H9 (cell line): Measurements from ENCODE around the gene PLCB1. TPM values are rescaled to one million over a fixed set of nuclear protein-coding genes. Genes with fewer than 3 reads are reported as not detected.
A peak's percentile ranks its signal among the peaks of the same experiment; 100 is the strongest.

Experiments used
- DNase-seq: peaks from one replicate; pipeline ENCODE4 v3.0.0-alpha.2; 2017
- H2AFZ ChIP-seq: one replicate; pipeline ENCODE4 v1.6.1; 2013; ENCODE audit warnings: mild to moderate bottlenecking, low read length, control low read depth, moderate library complexity
- H2AK5ac ChIP-seq: 2 replicates; pipeline ENCODE4 v1.6.1; 2013; ENCODE audit warnings: low read length, control low read depth, mixed read lengths; ENCODE audit not compliant: insufficient read length
- H2BK120ac ChIP-seq: one replicate; pipeline ENCODE4 v1.6.1; 2013; ENCODE audit warnings: low read depth, mild to moderate bottlenecking, low read length, control low read depth, inconsistent platforms; ENCODE audit not compliant: poor library complexity, severe bottlenecking
- H2BK12ac ChIP-seq: 2 replicates; pipeline ENCODE4 v1.6.1; 2013; ENCODE audit warnings: low read length, control low read depth, mixed read lengths, low read depth; ENCODE audit not compliant: insufficient read length
- H2BK15ac ChIP-seq: 2 replicates; pipeline ENCODE4 v1.6.1; 2013; ENCODE audit warnings: low read depth, low read length, control low read depth
- H2BK20ac ChIP-seq: one replicate; pipeline ENCODE4 v1.6.1; 2013; ENCODE audit warnings: low read depth, mild to moderate bottlenecking, low read length, control low read depth, inconsistent platforms; ENCODE audit not compliant: poor library complexity, severe bottlenecking
- H2BK5ac ChIP-seq: 2 replicates; pipeline ENCODE4 v1.6.1; 2013; ENCODE audit warnings: low read length, control low read depth, mixed read lengths; ENCODE audit not compliant: insufficient read length
- H3K14ac ChIP-seq: 2 replicates; pipeline ENCODE4 v1.6.1; 2013; ENCODE audit warnings: low read length, control low read depth; ENCODE audit not compliant: insufficient read depth
- H3K18ac ChIP-seq: 2 replicates; pipeline ENCODE4 v1.6.1; 2013; ENCODE audit warnings: low read depth, mild to moderate bottlenecking, mixed read lengths, low read length, control low read depth; ENCODE audit not compliant: insufficient read length
- H3K23ac ChIP-seq: 2 replicates; pipeline ENCODE4 v1.6.1; 2013; ENCODE audit warnings: low read length, control low read depth, mixed read lengths, low read depth; ENCODE audit not compliant: insufficient read length
- H3K23me2 ChIP-seq: 2 replicates; pipeline ENCODE4 v1.6.1; 2013; ENCODE audit warnings: low read depth, mild to moderate bottlenecking, mixed read lengths, low read length, control low read depth; ENCODE audit not compliant: insufficient read length, poor library complexity, severe bottlenecking
- H3K27ac ChIP-seq: 2 replicates; pipeline ENCODE4 v1.5.1; 2013; ENCODE audit warnings: low read length, control low read depth, mixed read lengths, low read depth; ENCODE audit not compliant: insufficient read length
- H3K27me3 ChIP-seq: 2 replicates; pipeline ENCODE4 v1.6.1; 2013; ENCODE audit warnings: low read length, control low read depth, inconsistent platforms; ENCODE audit not compliant: insufficient read depth
- H3K4ac ChIP-seq: 2 replicates; pipeline ENCODE4 v1.6.1; 2013; ENCODE audit warnings: low read depth, mild to moderate bottlenecking, control low read depth, inconsistent platforms, low read length, moderate library complexity
- H3K4me1 ChIP-seq: 2 replicates; pipeline ENCODE4 v1.6.1; 2013; ENCODE audit warnings: low read length, control low read depth, inconsistent platforms; ENCODE audit not compliant: insufficient read depth
- H3K4me2 ChIP-seq: 2 replicates; pipeline ENCODE4 v1.6.1; 2013; ENCODE audit warnings: low read length, control low read depth, mixed read lengths; ENCODE audit not compliant: insufficient read length, insufficient read depth
- H3K56ac ChIP-seq: 2 replicates; pipeline ENCODE4 v1.6.1; 2013; ENCODE audit warnings: low read depth, mild to moderate bottlenecking, mixed read lengths, low read length, control low read depth; ENCODE audit not compliant: insufficient read length
- H3K79me1 ChIP-seq: 2 replicates; pipeline ENCODE4 v1.6.1; 2013; ENCODE audit warnings: low read depth, mild to moderate bottlenecking, moderate library complexity, low read length, control low read depth, inconsistent platforms; ENCODE audit not compliant: insufficient read depth, poor library complexity, severe bottlenecking
- H3K79me2 ChIP-seq: 2 replicates; pipeline ENCODE4 v1.6.1; 2013; ENCODE audit warnings: low read length, control low read depth, inconsistent platforms; ENCODE audit not compliant: insufficient read depth
- H3K9ac ChIP-seq: 2 replicates; pipeline ENCODE4 v1.6.1; 2013; ENCODE audit warnings: low read length, control low read depth, mixed read lengths; ENCODE audit not compliant: insufficient read length; ENCODE audit errors: extremely low read depth
- H3K9me3 ChIP-seq: one replicate; pipeline ENCODE4 v1.6.1; 2013; ENCODE audit warnings: low read depth, low read length, inconsistent platforms; ENCODE audit not compliant: control insufficient read depth
- H3T11ph ChIP-seq: one replicate; pipeline ENCODE4 v1.6.1; 2013; ENCODE audit warnings: mild to moderate bottlenecking, low read length, control low read depth, inconsistent platforms
- H4K20me1 ChIP-seq: one replicate; pipeline ENCODE4 v1.6.1; 2013; ENCODE audit not compliant: control insufficient read depth, insufficient read length, insufficient read depth
- H4K5ac ChIP-seq: 2 replicates; pipeline ENCODE4 v1.6.1; 2013; ENCODE audit warnings: low read depth, mild to moderate bottlenecking, mixed read lengths, low read length, control low read depth; ENCODE audit not compliant: insufficient read length
- H4K8ac ChIP-seq: replicated peaks from 2 replicates; pipeline ENCODE4 v1.6.1; 2013; ENCODE audit warnings: low read length, control low read depth, mixed read lengths, low read depth; ENCODE audit not compliant: insufficient read length
- H4K91ac ChIP-seq: 2 replicates; pipeline ENCODE4 v1.6.1; 2013; ENCODE audit warnings: low read depth, mild to moderate bottlenecking, moderate library complexity, mixed read lengths, low read length, control low read depth; ENCODE audit not compliant: insufficient read length
- H3K27ac Mint-ChIP-seq, 3 experiments: 2 replicates in 2 of 3; 3 replicates in 1 of 3; pipeline ENCODE4 v1.8.0; 2020 to 2021; ENCODE audit warnings: mixed read lengths in 3 of 3, mild to moderate bottlenecking in 1 of 3, moderate library complexity in 1 of 3
- H3K27me3 Mint-ChIP-seq: 2 replicates; pipeline ENCODE4 v1.8.0; 2021; ENCODE audit warnings: low read depth, mild to moderate bottlenecking, moderate library complexity, mixed read lengths
- H3K36me3 Mint-ChIP-seq, 3 experiments: 2 replicates in 2 of 3; 3 replicates in 1 of 3; pipeline ENCODE4 v1.8.0; 2020 to 2021; ENCODE audit warnings: low read depth in 3 of 3, mixed read lengths in 3 of 3; ENCODE audit not compliant: insufficient read depth in 1 of 3
- H3K4me1 Mint-ChIP-seq, 2 experiments: 2 replicates each; pipeline ENCODE4 v1.8.0; 2020; ENCODE audit warnings: mixed read lengths in 2 of 2
- H3K4me3 Mint-ChIP-seq, 2 experiments: 2 replicates in 1 of 2; 3 replicates in 1 of 2; pipeline ENCODE4 v1.8.0; 2020 to 2021; ENCODE audit warnings: mild to moderate bottlenecking in 2 of 2, mixed read lengths in 2 of 2, moderate library complexity in 1 of 2
- H3K9me3 Mint-ChIP-seq, 2 experiments: 2 replicates in 1 of 2; 3 replicates in 1 of 2; pipeline ENCODE4 v1.8.0; 2020; ENCODE audit warnings: mild to moderate bottlenecking in 2 of 2, mixed read lengths in 2 of 2, moderate library complexity in 1 of 2
- total RNA-seq: library from RNA; stranded (reverse); gene quantifications from 2 replicates; pipeline ENCODE4 v1.2.1, GENCODE V29; 2021
- TF ChIP-seq, protein P1 (sequence below): fragments of 200-600 bp; sonication (generic); conservative IDR thresholded peaks from 3 replicates; pipeline ENCODE4 v1.8.0; 2021; ENCODE audit warnings: antibody characterized with exemption, mild to moderate bottlenecking

PLCB1 gene
- total RNA-seq, 1 experiment from 2014 or later = 11.5 TPM

DNA sequence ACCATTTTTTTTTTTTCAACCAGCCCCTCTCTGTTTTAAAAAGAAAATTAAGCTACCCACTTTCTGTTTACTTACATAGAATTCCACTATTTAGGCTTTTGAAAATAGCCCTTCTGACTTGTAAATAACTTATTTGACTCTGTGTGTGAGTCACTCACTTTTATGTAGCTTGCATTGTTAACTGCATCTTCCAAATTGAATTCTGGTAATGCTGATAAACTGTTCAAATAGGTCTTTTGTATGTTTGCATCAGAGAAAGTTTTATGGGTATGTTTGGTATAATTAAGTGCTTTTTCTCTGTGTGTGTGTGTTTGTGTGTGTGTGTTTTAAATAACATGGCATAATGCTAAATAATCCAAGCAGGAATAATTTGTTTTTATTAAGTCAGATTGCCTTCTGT is 360.1 kb downstream of the PLCB1 start:
- Histone ChIP-seq H3K9me3 (no peaks in the 10 kb centered on the region), H3K18ac (no peak overlapping the region), H3K4ac (no peak overlapping the region), H3K9ac (no peak overlapping the region), H2AFZ (no peak overlapping the region), H4K8ac (no peak overlapping the region), H2BK12ac (no peak overlapping the region), H3K79me1 (no peaks in the 10 kb centered on the region), H4K5ac (no peak overlapping the region), H3K23me2 (no peaks in the 10 kb centered on the region), H4K91ac (no peak overlapping the region), H3K56ac (no peak overlapping the region), H2BK5ac (no peak overlapping the region), H3K23ac (no peak overlapping the region), H3K14ac (no peak overlapping the region), H3K79me2 (no peaks in the 10 kb centered on the region), H3T11ph (no peak overlapping the region), H3K4me2 (no peak overlapping the region), H2BK20ac (no peak overlapping the region), H3K27ac (no peak overlapping the region), H3K27me3 (no peaks in the 10 kb centered on the region), H2AK5ac (no peak overlapping the region), H4K20me1 (no peaks in the 10 kb centered on the region), H3K4me1 (no peaks in the 10 kb centered on the region), H2BK120ac (no peak overlapping the region), H2BK15ac (no peak overlapping the region)
- TF ChIP-seq, protein P1, sequence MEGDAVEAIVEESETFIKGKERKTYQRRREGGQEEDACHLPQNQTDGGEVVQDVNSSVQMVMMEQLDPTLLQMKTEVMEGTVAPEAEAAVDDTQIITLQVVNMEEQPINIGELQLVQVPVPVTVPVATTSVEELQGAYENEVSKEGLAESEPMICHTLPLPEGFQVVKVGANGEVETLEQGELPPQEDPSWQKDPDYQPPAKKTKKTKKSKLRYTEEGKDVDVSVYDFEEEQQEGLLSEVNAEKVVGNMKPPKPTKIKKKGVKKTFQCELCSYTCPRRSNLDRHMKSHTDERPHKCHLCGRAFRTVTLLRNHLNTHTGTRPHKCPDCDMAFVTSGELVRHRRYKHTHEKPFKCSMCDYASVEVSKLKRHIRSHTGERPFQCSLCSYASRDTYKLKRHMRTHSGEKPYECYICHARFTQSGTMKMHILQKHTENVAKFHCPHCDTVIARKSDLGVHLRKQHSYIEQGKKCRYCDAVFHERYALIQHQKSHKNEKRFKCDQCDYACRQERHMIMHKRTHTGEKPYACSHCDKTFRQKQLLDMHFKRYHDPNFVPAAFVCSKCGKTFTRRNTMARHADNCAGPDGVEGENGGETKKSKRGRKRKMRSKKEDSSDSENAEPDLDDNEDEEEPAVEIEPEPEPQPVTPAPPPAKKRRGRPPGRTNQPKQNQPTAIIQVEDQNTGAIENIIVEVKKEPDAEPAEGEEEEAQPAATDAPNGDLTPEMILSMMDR = no peak
- no peaks in the 10 kb centered on the region for H3K9me3 Mint-ChIP-seq
- H3K27me3 Mint-ChIP-seq = no peaks in the 10 kb centered on the region
- no peaks in the 10 kb centered on the region for H3K36me3 Mint-ChIP-seq
- no peak overlapping the region for H3K4me3 Mint-ChIP-seq
- no peak for DNase-seq
- peaks cover 7 to 9% of the 10 kb centered on the region in 2 experiments for H3K4me1 Mint-ChIP-seq
- 0 out of 7 replicates have a peak overlapping the region, but pooled peaks of 1 of the 3 experiments have one; percentile 47 for H3K27ac Mint-ChIP-seq
